Smooth muscle cell (in vitro differentiated cells): ENCODE results near the gene MEIKIN. TPM values are rescaled to one million over a fixed set of nuclear protein-coding genes. Genes with fewer than 3 reads are reported as not detected.
"Not testable (repeated sequence)": the region's sequence is repeated elsewhere in the genome, so short reads cannot be mapped to it uniquely, and the experiment has no call there.

Experiments used
- DNase-seq: peaks from one replicate; lab custom pipeline; 2025; ENCODE audit not compliant: unreplicated experiment; lab: John Stamatoyannopoulos, UW
- H2AFZ ChIP-seq: fragments of 200-600 bp; sonication (generic); 2 replicates; pipeline ENCODE4 v1.6.0; 2016; ENCODE audit warnings: antibody characterized with exemption, low read depth, mild to moderate bottlenecking
- H3F3A ChIP-seq: fragments of 200-600 bp; sonication (generic); 2 replicates; pipeline ENCODE4 v1.6.0; 2017; ENCODE audit warnings: antibody characterized with exemption, low read depth
- H3K27ac ChIP-seq: fragments of 200-600 bp; sonication (generic); 2 replicates; pipeline ENCODE4 v1.5.1; 2016; ENCODE audit warnings: low read depth, mild to moderate bottlenecking
- H3K27me3 ChIP-seq: fragments of 200-600 bp; sonication (generic); 2 replicates; pipeline ENCODE4 v1.6.1; 2016; ENCODE audit warnings: low read depth, mild to moderate bottlenecking
- H3K36me3 ChIP-seq: fragments of 200-600 bp; sonication (generic); 2 replicates; pipeline ENCODE4 v1.5.1; 2016; ENCODE audit warnings: low read depth
- H3K4me1 ChIP-seq: fragments of 200-600 bp; sonication (generic); 2 replicates; pipeline ENCODE4 v1.5.1; 2016; ENCODE audit warnings: low read depth
- H3K4me2 ChIP-seq: fragments of 200-600 bp; sonication (generic); 2 replicates; pipeline ENCODE4 v1.6.0; 2016; ENCODE audit warnings: mild to moderate bottlenecking
- H3K4me3 ChIP-seq: fragments of 200-600 bp; sonication (generic); 2 replicates; pipeline ENCODE4 v1.5.1; 2016; ENCODE audit warnings: mild to moderate bottlenecking
- H3K79me2 ChIP-seq: fragments of 200-600 bp; sonication (generic); 2 replicates; pipeline ENCODE4 v1.6.0; 2016; ENCODE audit warnings: low read depth, mild to moderate bottlenecking
- H3K9ac ChIP-seq: fragments of 200-600 bp; sonication (generic); 2 replicates; pipeline ENCODE4 v1.6.0; 2016; ENCODE audit warnings: low read depth
- H3K9me3 ChIP-seq: fragments of 200-600 bp; sonication (generic); replicated peaks from 2 replicates; pipeline ENCODE4 v1.5.1; 2016; ENCODE audit warnings: low read depth
- H4K20me1 ChIP-seq: fragments of 200-600 bp; sonication (generic); 2 replicates; pipeline ENCODE4 v1.6.0; 2016; ENCODE audit warnings: low read depth
- CTCF ChIP-seq: fragments of 200-600 bp; sonication (generic); IDR thresholded peaks from 2 replicates; pipeline ENCODE4 v1.5.1; 2017; ENCODE audit warnings: borderline replicate concordance, mild to moderate bottlenecking, antibody characterized with exemption; ENCODE audit not compliant: insufficient read depth, poor library complexity, severe bottlenecking
- WGBS: methylation state at CpG from one replicate; pipeline ENCODE4 v1.1.7; 2016; ENCODE audit warnings: low lambda C conversion rate; 5-methylcytosine and 5-hydroxymethylcytosine counted together
- polyA plus RNA-seq: library from polyadenylated mRNA; unstranded; fragments of >200 nt; fragmentation: Nextera tagmentation; extraction: Ambion mirVana; gene quantifications from 2 replicates; pipeline ENCODE4 v1.2.1, GENCODE V29; 2016
- total RNA-seq: library from RNA; depleted of rRNA; stranded (reverse); fragments of >200 nt; gene quantifications from 2 replicates; pipeline ENCODE4 v1.2.3, GENCODE V29; 2014

Gene MEIKIN
- total and polyA plus RNA-seq, 2 experiments from 2014 or later: not detected

DNA sequence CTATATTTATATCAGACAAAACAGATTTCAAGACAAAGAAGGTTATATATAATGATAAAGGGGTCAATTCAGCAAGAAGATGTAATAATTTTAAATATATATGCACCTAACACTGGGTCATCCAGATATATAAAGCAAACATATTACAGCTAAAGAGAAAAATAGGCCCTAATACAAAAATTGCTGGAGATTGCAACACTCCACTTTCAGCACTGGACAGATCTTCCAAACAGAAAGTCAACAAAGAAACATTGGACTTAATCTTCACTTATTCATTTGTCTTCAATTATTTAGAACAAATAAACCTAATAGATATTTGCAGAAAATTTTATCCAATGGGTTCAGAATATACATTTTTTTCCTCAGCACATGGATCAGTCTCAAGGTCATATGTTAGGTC, 45.8 kb downstream of the MEIKIN start:
- no peaks in the 10 kb centered on the region for H3K9me3 ChIP-seq
- H3K79me2 ChIP-seq: no peaks in the 10 kb centered on the region
- no peak for TF ChIP-seq CTCF
- H3K4me2 ChIP-seq: no peak overlapping the region
- no peaks in the 10 kb centered on the region for H4K20me1 ChIP-seq
- H3K4me3 ChIP-seq: no peak overlapping the region
- H2AFZ ChIP-seq: no peak overlapping the region
- H3K36me3 ChIP-seq: no peaks in the 10 kb centered on the region
- H3K27ac ChIP-seq: no peak overlapping the region
- H3K9ac ChIP-seq: no peak overlapping the region
- H3K27me3 ChIP-seq: no peaks in the 10 kb centered on the region
- no peaks in the 10 kb centered on the region for H3K4me1 ChIP-seq
- H3F3A ChIP-seq: no peaks in the 10 kb centered on the region
- DNase-seq: no peak

DNA sequence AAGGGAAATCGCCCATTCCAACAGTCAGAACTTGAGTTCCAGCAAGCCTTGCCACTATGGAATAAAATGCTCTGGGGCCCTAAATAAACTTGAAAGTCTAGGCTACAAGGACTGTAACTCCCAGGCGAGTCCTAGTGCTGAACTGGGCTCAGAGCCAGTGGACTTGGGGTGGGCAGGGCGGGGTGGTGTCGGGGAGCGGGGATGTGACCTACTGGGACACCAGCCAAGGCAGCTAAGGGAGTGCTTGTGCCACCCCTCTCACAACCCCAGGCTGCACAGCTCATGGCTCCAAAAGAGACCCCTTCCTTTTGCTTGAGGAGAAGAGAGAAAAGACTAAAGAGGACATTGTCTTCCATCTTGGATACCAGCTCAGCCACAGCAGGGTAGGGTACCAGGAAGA, 61.5 kb downstream of the MEIKIN start:
- 97% methylated on average over 5 of the region's 5 CpGs for WGBS
- Histone ChIP-seq H3K9me3 (no peaks in the 10 kb centered on the region), H3K4me3 (no peak overlapping the region), H4K20me1 (no peaks in the 10 kb centered on the region), H3K27me3 (no peaks in the 10 kb centered on the region), H3K36me3 (no peaks in the 10 kb centered on the region), H3K4me2 (no peak overlapping the region), H3F3A (no peaks in the 10 kb centered on the region), H3K79me2 (no peaks in the 10 kb centered on the region), H2AFZ (no peak overlapping the region), H3K9ac (no peak overlapping the region), H3K4me1 (no peaks in the 10 kb centered on the region), H3K27ac (no peak overlapping the region)
- DNase-seq: no peak
- no peak for TF ChIP-seq CTCF

GRCh38 chr5:131879705-131880104, 65.8 kb downstream of the MEIKIN start:
- H3K27me3 ChIP-seq: no peaks in the 10 kb centered on the region
- no peak overlapping the region for H3K27ac ChIP-seq
- no peak overlapping the region for H2AFZ ChIP-seq
- H3K4me2 ChIP-seq: no peak overlapping the region
- H3K9me3 ChIP-seq: no peaks in the 10 kb centered on the region
- H3K79me2 ChIP-seq: no peaks in the 10 kb centered on the region
- WGBS: 95% methylated on average over 5 of the region's 5 CpGs
- no peak for DNase-seq
- no peaks in the 10 kb centered on the region for H3F3A ChIP-seq
- no peaks in the 10 kb centered on the region for H4K20me1 ChIP-seq
- no peak overlapping the region for H3K4me3 ChIP-seq
- no peaks in the 10 kb centered on the region for H3K36me3 ChIP-seq
- no peaks in the 10 kb centered on the region for H3K4me1 ChIP-seq
- no peak for TF ChIP-seq CTCF
- no peak overlapping the region for H3K9ac ChIP-seq

- no peak for DNase-seq
- H3K4me1 ChIP-seq: no peaks in the 10 kb centered on the region
- WGBS: 98% methylated on average over 2 of the region's 2 CpGs
- no peaks in the 10 kb centered on the region for H4K20me1 ChIP-seq
- H3K27me3 ChIP-seq: no peaks in the 10 kb centered on the region
- no peak overlapping the region for H3K4me3 ChIP-seq
- H3F3A ChIP-seq: no peaks in the 10 kb centered on the region
- no peak overlapping the region for H2AFZ ChIP-seq
- no peaks in the 10 kb centered on the region for H3K79me2 ChIP-seq
- no peak overlapping the region for H3K27ac ChIP-seq
- no peak overlapping the region for H3K9ac ChIP-seq
- no peaks in the 10 kb centered on the region for H3K36me3 ChIP-seq
- no peak overlapping the region for H3K4me2 ChIP-seq
- TF ChIP-seq CTCF: no peak
- no peaks in the 10 kb centered on the region for H3K9me3 ChIP-seq
Observed at GRCh38 chr5:131877873-131878272, 67.6 kb downstream of the MEIKIN start.

DNA sequence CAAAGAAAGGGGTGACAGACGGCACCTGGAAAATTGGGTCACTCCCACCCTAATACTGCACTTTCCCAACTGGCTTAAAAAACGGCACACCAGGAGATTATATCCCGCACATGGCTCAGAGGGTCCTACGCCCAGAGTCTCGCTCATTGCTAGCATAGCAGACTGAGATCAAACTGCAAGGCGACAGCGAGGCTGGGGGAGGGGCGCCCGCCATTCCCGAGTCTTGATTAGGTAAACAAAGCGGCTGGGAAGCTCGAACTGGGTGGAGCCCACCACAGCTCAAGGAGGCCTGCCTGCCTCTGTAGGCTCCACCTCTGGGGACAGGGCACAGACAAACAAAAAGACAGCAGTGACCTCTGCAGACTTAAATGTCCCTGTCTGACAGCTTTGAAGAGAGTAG, 74.2 kb downstream of the MEIKIN start:
- H3K9me3 ChIP-seq, H2AFZ ChIP-seq, H3K9ac ChIP-seq, H3K36me3 ChIP-seq, H3K4me1 ChIP-seq, H3K27me3 ChIP-seq, H3F3A ChIP-seq, H3K79me2 ChIP-seq, H3K4me3 ChIP-seq, H3K27ac ChIP-seq, H4K20me1 ChIP-seq, H3K4me2 ChIP-seq, DNase-seq: not testable (repeated sequence)
- WGBS: 91% methylated on average over 12 of the region's 12 CpGs
